Karpas-422 (cell line): ENCODE measurements around the gene ALPK3. TPM values are rescaled to one million over a fixed set of nuclear protein-coding genes. Genes with fewer than 3 reads are reported as not detected.

Source experiments
- DNase-seq: peaks from one replicate; pipeline ENCODE4 v3.0.0-alpha.2; 2015
- H2AFZ ChIP-seq: fragments of 200-600 bp; sonication (generic); 2 replicates; pipeline ENCODE4 v1.6.1; 2014; ENCODE audit warnings: antibody characterized with exemption, low read length, mixed read lengths
- H3K27ac ChIP-seq: fragments of 200-600 bp; sonication (generic); 2 replicates; pipeline ENCODE4 v1.5.1; 2014; ENCODE audit warnings: mild to moderate bottlenecking, low read length, moderate library complexity
- H3K27me3 ChIP-seq: fragments of 200-600 bp; sonication (generic); 2 replicates; pipeline ENCODE4 v1.6.1; 2014; ENCODE audit warnings: low read length, mixed read lengths
- H3K36me3 ChIP-seq: fragments of 200-600 bp; sonication (generic); 2 replicates; pipeline ENCODE4 v1.6.1; 2014; ENCODE audit warnings: low read length, mixed read lengths; ENCODE audit not compliant: insufficient read depth
- H3K4me1 ChIP-seq: fragments of 200-600 bp; sonication (generic); 2 replicates; pipeline ENCODE4 v1.6.1; 2014; ENCODE audit warnings: mild to moderate bottlenecking, low read length, mixed read lengths
- H3K4me2 ChIP-seq: fragments of 200-600 bp; sonication (generic); 2 replicates; pipeline ENCODE4 v1.6.1; 2014; ENCODE audit warnings: low read length, low read depth, mild to moderate bottlenecking; ENCODE audit not compliant: poor library complexity, severe bottlenecking
- H3K4me3 ChIP-seq: fragments of 200-600 bp; sonication (generic); 2 replicates; pipeline ENCODE4 v1.5.1; 2014; ENCODE audit warnings: mild to moderate bottlenecking, antibody characterized with exemption, low read length, mixed read lengths
- H3K79me2 ChIP-seq: fragments of 200-600 bp; sonication (generic); 2 replicates; pipeline ENCODE4 v1.6.1; 2014; ENCODE audit warnings: mild to moderate bottlenecking, low read length, mixed read lengths
- H3K9ac ChIP-seq: fragments of 200-600 bp; sonication (generic); 2 replicates; pipeline ENCODE4 v1.6.0; 2014; ENCODE audit warnings: low read length
- H3K9me2 ChIP-seq: fragments of 200-600 bp; sonication (generic), shearing (Covaris generic); replicated peaks from 2 replicates; pipeline ENCODE4 v1.6.0; 2014; ENCODE audit warnings: mild to moderate bottlenecking, low read length, moderate library complexity; ENCODE audit not compliant: insufficient read depth
- H3K9me3 ChIP-seq: fragments of 300-700, 200-600 bp; sonication (generic); 2 replicates; pipeline ENCODE4 v1.6.1; 2014; ENCODE audit warnings: low read length, mixed read lengths
- H4K20me1 ChIP-seq: fragments of 200-600 bp; sonication (generic); 2 replicates; pipeline ENCODE4 v1.6.1; 2014; ENCODE audit warnings: mild to moderate bottlenecking, antibody characterized with exemption, low read length, low read depth; ENCODE audit not compliant: insufficient read depth
- total RNA-seq: library from RNA; depleted of rRNA; stranded (reverse); fragments of >200 nt; shearing (Covaris generic); gene quantifications from 2 replicates; pipeline ENCODE4 v1.2.3, GENCODE V29; 2014; ENCODE audit warnings: low replicate concordance

ALPK3 gene
- total RNA-seq, 1 experiment from 2014 or later: 0.07 TPM

DNA sequence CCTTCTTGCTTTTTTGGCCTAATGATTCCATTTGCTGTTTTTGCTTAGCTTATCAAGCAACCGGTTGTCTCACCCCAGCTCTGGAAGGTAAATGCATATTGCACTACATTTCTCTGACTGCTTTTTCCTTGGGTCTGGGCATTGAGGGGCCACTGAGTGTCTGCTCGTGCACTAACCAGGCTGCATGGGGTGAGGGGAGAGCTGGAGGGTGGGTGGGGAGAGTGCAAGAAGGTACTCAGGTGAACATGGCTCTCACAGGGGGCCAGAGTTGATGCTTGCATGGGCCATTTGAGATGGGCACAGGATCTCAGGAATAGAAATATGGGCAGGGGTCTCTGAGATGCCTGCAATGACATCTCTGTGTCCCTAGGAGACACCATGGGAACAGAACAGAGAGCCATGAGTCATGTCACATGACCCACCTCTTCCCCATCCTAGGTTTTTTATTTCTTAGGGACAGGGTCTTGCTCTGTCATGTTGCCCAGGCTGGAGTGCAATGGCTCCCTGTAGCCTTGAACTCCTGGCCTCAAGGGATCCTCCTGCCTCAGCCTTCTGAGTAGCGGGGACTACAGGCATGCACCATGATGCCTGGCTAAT is 6.2 kb downstream of the ALPK3 start:
- no peak overlapping the region for H2AFZ ChIP-seq

DNA sequence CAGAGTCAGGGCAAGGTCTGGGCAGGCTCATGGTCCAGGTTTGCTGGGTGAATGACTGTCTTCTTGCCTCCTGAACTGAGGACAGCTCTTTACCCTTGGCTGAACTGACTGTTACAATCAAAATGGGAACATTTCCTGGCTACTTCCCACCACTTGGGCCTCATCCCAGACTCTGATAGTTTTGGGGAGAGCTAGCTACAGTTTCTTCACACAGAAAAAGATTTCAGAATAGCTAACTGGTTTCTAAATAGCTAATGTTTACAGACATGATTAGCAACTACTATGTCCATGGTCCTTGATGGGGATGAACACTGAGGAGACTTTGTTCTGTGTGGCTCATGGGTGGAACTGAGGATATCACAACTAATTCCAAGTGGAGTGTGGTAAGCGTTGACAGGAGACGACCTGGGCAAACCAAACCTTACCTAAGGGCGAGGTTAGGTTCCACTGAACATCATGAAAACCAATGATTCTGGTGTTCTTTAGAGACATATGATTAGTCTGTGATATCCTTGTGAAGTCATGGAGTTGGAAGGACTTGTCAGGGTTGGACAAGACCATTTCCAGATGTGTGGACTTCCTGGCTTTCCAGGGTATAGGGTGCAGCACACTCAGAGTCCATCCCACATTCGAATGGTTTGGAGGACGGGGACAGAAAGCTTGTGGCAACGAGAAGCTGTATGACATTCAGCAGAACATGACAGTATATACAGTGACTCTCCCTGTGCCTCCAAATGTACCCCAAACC is 7.3 kb downstream of the ALPK3 start:
- Histone ChIP-seq H3K4me3 (no peak overlapping the region), H3K4me2 (no peak overlapping the region), H3K4me1 (peaks cover 5% of the 10 kb centered on the region), H3K9me3 (no peaks in the 10 kb centered on the region), H3K27ac (no peak overlapping the region), H3K27me3 (no peaks in the 10 kb centered on the region), H3K9ac (no peak overlapping the region), H3K79me2 (no peaks in the 10 kb centered on the region), H4K20me1 (no peaks in the 10 kb centered on the region), H2AFZ (no peak overlapping the region), H3K9me2 (no peaks in the 10 kb centered on the region), H3K36me3 (no peaks in the 10 kb centered on the region)
- no peak for DNase-seq

More for the DNA sequence above, 6.2 kb downstream of the ALPK3 start:
- Histone ChIP-seq H3K9me2 (no peaks in the 10 kb centered on the region), H3K4me3 (no peak overlapping the region), H3K36me3 (no peaks in the 10 kb centered on the region), H3K4me1 (no peaks in the 10 kb centered on the region), H3K27ac (no peak overlapping the region), H3K9me3 (no peaks in the 10 kb centered on the region), H3K9ac (no peak overlapping the region), H4K20me1 (no peaks in the 10 kb centered on the region), H3K27me3 (no peaks in the 10 kb centered on the region), H3K79me2 (no peaks in the 10 kb centered on the region), H3K4me2 (no peak overlapping the region)
- DNase-seq: no peak

DNA sequence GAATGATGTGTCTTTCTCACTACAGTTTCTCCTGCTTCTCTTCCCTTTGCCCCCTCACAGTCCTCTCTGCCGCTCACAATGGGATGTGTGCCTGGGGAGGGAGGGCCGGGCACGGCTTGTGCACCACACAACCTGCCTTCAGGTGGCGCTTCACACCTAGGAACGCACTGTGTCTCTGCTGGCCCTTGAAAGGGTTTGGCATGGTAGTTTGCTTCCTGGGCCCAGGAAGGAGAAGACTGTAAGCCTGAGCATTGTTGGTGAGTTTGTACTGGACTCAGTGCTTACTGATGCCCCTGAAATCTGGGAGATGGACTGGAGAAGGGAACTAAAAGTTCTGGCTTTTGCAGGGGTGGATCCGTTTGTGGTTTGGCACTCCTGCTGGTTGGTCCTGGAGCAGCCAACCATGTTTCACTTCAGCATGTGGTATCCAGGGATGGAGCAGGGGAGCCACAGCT is 9.2 kb downstream of the ALPK3 start:
- H2AFZ ChIP-seq: no peak overlapping the region

DNA sequence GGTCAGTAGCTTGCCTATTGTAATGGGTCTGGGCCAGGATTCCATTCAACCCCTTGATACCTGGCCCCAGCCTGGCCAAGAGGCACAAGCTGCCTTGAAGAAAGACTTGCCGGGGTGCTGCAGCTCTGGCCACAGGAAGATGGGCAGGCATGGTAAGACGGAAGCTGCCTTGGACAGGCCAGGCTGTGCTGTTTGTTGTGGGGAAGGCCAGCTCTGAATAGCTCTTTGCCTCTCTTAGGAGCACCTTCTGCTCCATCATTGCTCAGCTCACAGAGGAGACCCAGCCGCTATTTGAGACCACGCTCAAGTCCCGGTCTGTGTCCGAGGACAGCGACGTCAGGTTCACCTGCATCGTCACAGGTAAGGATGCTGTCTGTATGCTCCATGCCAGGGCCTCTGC is 10.1 kb downstream of the ALPK3 start:
- no peak overlapping the region for H3K27ac ChIP-seq
- no peaks in the 10 kb centered on the region for H3K79me2 ChIP-seq
- H4K20me1 ChIP-seq: no peaks in the 10 kb centered on the region
- peaks cover 9% of the 10 kb centered on the region for H3K4me1 ChIP-seq
- H3K9me2 ChIP-seq: no peaks in the 10 kb centered on the region
- no peak overlapping the region for H3K4me3 ChIP-seq
- H3K9me3 ChIP-seq: no peaks in the 10 kb centered on the region
- H3K36me3 ChIP-seq: no peaks in the 10 kb centered on the region
- no peak for DNase-seq
- no peak overlapping the region for H3K9ac ChIP-seq
- H3K4me2 ChIP-seq: no peak overlapping the region
- H2AFZ ChIP-seq: no peak overlapping the region
- H3K27me3 ChIP-seq: no peaks in the 10 kb centered on the region

More for the DNA sequence above, 9.2 kb downstream of the ALPK3 start:
- peaks cover 9% of the 10 kb centered on the region for H3K4me1 ChIP-seq
- no peak overlapping the region for H3K27ac ChIP-seq
- no peak overlapping the region for H3K9ac ChIP-seq
- no peaks in the 10 kb centered on the region for H3K9me3 ChIP-seq
- no peaks in the 10 kb centered on the region for H3K9me2 ChIP-seq
- no peaks in the 10 kb centered on the region for H4K20me1 ChIP-seq
- H3K4me2 ChIP-seq: no peak overlapping the region
- DNase-seq: peak; percentile 79
- H3K4me3 ChIP-seq: no peak overlapping the region
- no peaks in the 10 kb centered on the region for H3K36me3 ChIP-seq
- no peaks in the 10 kb centered on the region for H3K27me3 ChIP-seq
- H3K79me2 ChIP-seq: no peaks in the 10 kb centered on the region

DNA sequence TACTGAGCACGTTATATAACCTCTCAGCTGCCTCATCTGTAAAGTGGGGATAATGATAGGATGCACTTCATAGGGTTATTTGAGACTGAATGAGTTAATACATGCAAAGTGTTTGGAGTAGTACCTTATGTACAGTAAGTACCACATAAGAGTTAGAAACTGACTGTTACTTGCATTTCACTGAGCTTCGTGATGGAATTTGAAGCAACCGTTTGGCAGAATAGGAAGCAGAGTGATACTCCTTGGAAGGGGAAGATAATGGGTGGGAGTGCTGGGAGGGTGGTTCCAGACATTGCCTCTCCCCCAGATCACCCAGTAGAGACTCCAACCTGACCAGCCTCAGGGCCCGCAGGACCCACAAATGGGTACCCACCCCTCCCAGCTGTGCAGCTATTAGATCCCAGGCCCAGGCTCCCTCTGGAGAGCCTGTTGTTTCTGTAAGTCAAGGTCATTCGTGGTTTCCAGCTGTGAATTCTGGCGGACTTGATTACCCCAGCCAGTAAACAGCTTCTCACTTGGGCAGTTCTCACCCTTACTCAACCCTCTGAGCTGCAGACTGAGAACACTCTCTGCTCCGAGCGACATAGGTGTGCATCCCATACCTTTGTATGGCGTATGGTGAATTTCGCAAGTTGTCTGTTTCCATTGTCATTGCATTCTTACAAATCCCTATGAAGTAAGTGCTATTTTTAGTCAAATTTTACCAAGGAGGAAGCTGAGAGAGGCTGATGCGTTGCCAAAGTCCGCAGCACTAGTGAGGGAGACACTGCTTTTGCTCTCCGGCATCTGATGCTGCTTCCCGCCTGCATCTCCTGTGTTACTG is 11.1 kb downstream of the ALPK3 start:
- Histone ChIP-seq H3K4me2 (no peak overlapping the region), H3K79me2 (no peaks in the 10 kb centered on the region), H4K20me1 (no peaks in the 10 kb centered on the region), H2AFZ (no peak overlapping the region), H3K4me3 (no peak overlapping the region), H3K9me2 (no peaks in the 10 kb centered on the region), H3K9me3 (no peaks in the 10 kb centered on the region), H3K27ac (no peak overlapping the region), H3K27me3 (no peaks in the 10 kb centered on the region), H3K9ac (no peak overlapping the region), H3K36me3 (no peaks in the 10 kb centered on the region), H3K4me1 (peaks cover 9% of the 10 kb centered on the region)
- no peak for DNase-seq

DNA sequence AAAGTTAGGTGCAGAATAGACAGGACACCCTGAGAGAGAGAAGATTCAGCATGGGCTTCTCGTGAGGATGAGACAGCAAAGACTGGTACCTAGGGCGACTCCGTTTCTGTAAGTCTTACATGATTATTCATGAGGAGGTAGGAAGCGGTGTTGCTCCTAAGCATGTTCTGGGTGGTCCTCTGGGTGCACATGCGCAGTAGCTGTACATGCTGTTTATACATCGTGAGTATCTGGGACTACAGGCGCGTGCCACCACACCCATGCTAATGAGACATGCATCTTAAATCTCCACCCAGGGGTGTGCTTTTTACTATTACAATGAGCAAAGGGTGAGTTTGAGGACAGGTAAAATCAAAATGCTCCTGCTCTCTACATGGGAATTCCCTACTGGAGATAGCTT is 12.3 kb downstream of the ALPK3 start:
- H3K4me3 ChIP-seq: no peak overlapping the region
- no peaks in the 10 kb centered on the region for H3K36me3 ChIP-seq
- no peak overlapping the region for H3K27ac ChIP-seq
- no peaks in the 10 kb centered on the region for H3K27me3 ChIP-seq
- no peaks in the 10 kb centered on the region for H3K9me3 ChIP-seq
- no peaks in the 10 kb centered on the region for H3K9me2 ChIP-seq
- peaks cover 9% of the 10 kb centered on the region for H3K4me1 ChIP-seq
- H4K20me1 ChIP-seq: no peaks in the 10 kb centered on the region
- H3K9ac ChIP-seq: no peak overlapping the region
- H3K4me2 ChIP-seq: peak overlapping the region; percentile 22
- peak; percentile 67 for DNase-seq
- H3K79me2 ChIP-seq: no peaks in the 10 kb centered on the region
- no peak overlapping the region for H2AFZ ChIP-seq

DNA sequence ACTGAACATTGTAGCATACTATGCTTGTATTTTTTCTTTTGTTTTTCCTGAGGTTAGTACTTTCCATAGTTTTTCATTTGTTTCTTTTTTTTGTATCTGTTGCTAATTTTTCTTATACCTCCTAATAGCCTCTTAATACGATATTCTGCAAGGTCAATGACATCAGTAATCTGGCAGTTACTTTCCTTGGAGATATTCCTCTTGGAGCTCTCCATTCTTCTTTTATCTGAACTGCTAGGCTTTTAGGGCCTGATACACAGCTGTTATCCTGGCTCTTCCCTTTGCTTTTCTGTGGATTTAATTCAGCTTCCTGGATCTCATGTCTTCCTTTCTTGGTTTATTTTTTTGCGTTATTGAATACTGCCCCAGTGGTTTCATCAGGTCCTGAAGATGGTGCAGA is 12.9 kb downstream of the ALPK3 start:
- no peaks in the 10 kb centered on the region for H3K9me3 ChIP-seq
- H3K36me3 ChIP-seq: no peaks in the 10 kb centered on the region
- no peak overlapping the region for H3K9ac ChIP-seq
- H3K79me2 ChIP-seq: no peaks in the 10 kb centered on the region
- H3K4me1 ChIP-seq: peaks cover 9% of the 10 kb centered on the region
- no peak for DNase-seq
- H3K27me3 ChIP-seq: no peaks in the 10 kb centered on the region
- H2AFZ ChIP-seq: no peak overlapping the region
- H3K9me2 ChIP-seq: no peaks in the 10 kb centered on the region
- no peak overlapping the region for H3K27ac ChIP-seq
- H4K20me1 ChIP-seq: no peaks in the 10 kb centered on the region
- no peak overlapping the region for H3K4me3 ChIP-seq
- H3K4me2 ChIP-seq: peak overlapping the region; percentile 22

DNA sequence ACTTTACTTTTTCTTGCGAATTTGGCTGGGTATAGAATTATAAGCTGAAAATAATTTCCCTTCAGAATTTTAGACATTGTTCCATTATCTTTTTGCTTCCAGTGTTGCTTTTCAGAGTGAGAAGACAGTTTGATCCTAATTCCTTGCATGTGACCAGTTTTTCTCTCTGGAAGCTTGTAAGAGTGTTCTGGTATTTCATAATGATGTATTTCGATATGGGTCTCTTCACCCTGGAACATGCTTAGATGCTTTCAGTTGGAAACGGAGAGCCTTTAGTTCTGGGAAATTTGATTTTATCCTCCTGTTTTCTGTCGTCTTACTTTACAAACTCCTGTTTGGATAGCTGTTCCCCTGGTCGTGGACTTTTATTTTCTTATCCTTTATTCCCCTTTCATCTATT is 13.9 kb downstream of the ALPK3 start:
- no peak overlapping the region for H3K27ac ChIP-seq
- no peaks in the 10 kb centered on the region for H4K20me1 ChIP-seq
- no peaks in the 10 kb centered on the region for H3K79me2 ChIP-seq
- no peak overlapping the region for H3K9ac ChIP-seq
- peaks cover 9% of the 10 kb centered on the region for H3K4me1 ChIP-seq
- no peaks in the 10 kb centered on the region for H3K36me3 ChIP-seq
- H2AFZ ChIP-seq: no peak overlapping the region
- H3K9me3 ChIP-seq: no peaks in the 10 kb centered on the region
- DNase-seq: no peak
- no peak overlapping the region for H3K4me3 ChIP-seq
- no peaks in the 10 kb centered on the region for H3K27me3 ChIP-seq
- H3K4me2 ChIP-seq: no peak overlapping the region
- H3K9me2 ChIP-seq: no peaks in the 10 kb centered on the region
